SKM-1 treated with dmso at 0.1 percent for 144 hours (cell line): Measurements from ENCODE around the gene CTTNBP2NL.
"Not testable (repeated sequence)": the region's sequence is repeated elsewhere in the genome, so short reads cannot be mapped to it uniquely, and the experiment has no call there.

ENCODE experiments used
- DNase-seq: peaks from one replicate; lab custom pipeline; 2025; ENCODE audit not compliant: unreplicated experiment; lab: John Stamatoyannopoulos, UW

CTTNBP2NL gene

GRCh38 chr1:112386731-112387346 lies 9.2 kb upstream of the CTTNBP2NL start:
- DNase-seq, result no peak

GRCh38 chr1:112387807-112388206 lies 8.2 kb upstream of the CTTNBP2NL start:
- no peak for DNase-seq

- DNase-seq, result no peak
Measured at GRCh38 chr1:112388436-112388835, 7.6 kb upstream of the CTTNBP2NL start.

GRCh38 chr1:112389689-112390088 lies 6.3 kb upstream of the CTTNBP2NL start:
- DNase-seq, result no peak

GRCh38 chr1:112390335-112390734 lies 5.7 kb upstream of the CTTNBP2NL start:
- DNase-seq, result not testable (repeated sequence)

- peak; percentile 74 for DNase-seq
Measured at GRCh38 chr1:112390775-112391602, 5.0 kb upstream of the CTTNBP2NL start.

- DNase-seq, result no peak
Measured at GRCh38 chr1:112391603-112391940, 4.4 kb upstream of the CTTNBP2NL start.

GRCh38 chr1:112393631-112393974 lies 2.4 kb upstream of the CTTNBP2NL start:
- DNase-seq, result no peak

- DNase-seq, result no peak
Measured at GRCh38 chr1:112394743-112395062, 1.3 kb upstream of the CTTNBP2NL start.

- no peak for DNase-seq
Measured at GRCh38 chr1:112395256-112395820, 676 bp upstream of the CTTNBP2NL start.

GRCh38 chr1:112396653-112397471 lies 848 bp downstream of the CTTNBP2NL start:
- DNase-seq, result no peak

GRCh38 chr1:112397841-112398240 lies 1.8 kb downstream of the CTTNBP2NL start:
- DNase-seq, result no peak

GRCh38 chr1:112399456-112399855 lies 3.4 kb downstream of the CTTNBP2NL start:
- DNase-seq, result no peak

GRCh38 chr1:112400706-112401105 lies 4.7 kb downstream of the CTTNBP2NL start:
- not testable (repeated sequence) for DNase-seq

- no peak for DNase-seq
Measured at GRCh38 chr1:112402682-112403643, 6.9 kb downstream of the CTTNBP2NL start.

GRCh38 chr1:112406771-112407170 lies 10.8 kb downstream of the CTTNBP2NL start:
- DNase-seq, result no peak

- no peak for DNase-seq
Measured at GRCh38 chr1:112409414-112409813, 13.4 kb downstream of the CTTNBP2NL start.

GRCh38 chr1:112410673-112411072 lies 14.7 kb downstream of the CTTNBP2NL start:
- no peak for DNase-seq

- DNase-seq, result no peak
Measured at GRCh38 chr1:112417271-112417670, 21.3 kb downstream of the CTTNBP2NL start.

GRCh38 chr1:112418099-112418892 lies 22.3 kb downstream of the CTTNBP2NL start:
- no peak for DNase-seq
